ENCODE data around the gene PGLYRP1.

PGLYRP1 gene

DNA sequence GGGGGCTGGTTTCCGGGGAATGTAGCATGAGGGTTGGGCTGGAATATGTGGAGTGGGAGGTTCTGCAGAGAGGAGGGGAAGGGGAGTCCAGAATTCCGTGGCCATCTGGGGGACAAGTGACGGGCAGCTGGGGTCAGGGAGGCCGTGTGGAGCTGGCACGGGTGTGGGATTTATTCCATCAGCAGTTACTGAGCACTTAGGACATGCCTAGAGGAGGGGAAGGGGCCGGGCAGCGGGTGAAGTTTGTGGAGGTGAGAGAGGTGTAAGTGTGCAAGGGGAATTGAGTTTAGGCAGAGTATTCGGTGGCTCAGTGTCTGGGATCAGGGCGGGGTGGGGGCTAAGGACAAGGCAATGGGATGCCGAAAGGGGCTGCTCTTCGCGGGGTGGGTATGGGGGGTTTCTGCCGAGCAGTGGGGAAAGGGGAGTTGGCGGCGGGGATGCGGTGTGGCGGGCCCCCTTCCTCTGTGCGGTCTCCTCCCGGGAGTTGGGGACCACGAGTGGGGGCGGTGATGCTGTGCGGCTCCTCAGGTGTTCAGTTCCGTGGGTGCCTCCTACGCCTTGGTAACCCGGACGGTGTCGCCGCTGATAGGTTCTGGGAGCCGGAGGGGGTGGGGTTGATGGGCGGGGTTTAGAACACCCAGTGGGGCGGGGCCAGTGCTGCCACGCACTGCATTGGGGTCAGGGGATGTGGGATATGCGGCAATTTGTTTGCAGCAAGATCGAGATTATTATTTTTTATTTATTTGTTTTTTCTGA is 22.2 kb downstream of the PGLYRP1 start:
- peak; percentile 79 to 82 for DNase-seq

DNA sequence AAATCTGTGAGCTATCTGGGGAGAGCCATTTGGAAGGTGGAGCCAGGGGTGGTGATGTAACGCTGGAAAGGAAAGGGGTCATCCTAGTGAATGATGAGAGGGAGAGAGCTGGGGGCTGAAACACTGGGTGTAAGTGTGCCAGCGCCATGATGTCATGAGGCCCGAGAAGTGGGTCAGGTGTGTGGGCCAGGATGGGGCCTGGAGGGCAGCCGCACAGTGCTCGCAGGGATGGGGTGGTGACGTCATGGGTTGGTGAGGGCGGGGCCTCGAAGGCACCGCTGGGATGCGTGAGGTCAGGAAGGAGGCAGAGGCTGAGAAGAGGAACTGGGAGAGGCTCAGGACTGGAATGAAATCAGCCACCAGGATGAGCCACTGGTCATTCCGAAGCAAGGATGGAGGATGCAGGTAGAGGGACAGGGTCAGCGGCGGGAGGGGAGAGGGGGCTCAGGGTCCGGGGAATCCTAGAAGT is 23.2 kb downstream of the PGLYRP1 start:
- peak; percentile 7 to 25 for DNase-seq

DNA sequence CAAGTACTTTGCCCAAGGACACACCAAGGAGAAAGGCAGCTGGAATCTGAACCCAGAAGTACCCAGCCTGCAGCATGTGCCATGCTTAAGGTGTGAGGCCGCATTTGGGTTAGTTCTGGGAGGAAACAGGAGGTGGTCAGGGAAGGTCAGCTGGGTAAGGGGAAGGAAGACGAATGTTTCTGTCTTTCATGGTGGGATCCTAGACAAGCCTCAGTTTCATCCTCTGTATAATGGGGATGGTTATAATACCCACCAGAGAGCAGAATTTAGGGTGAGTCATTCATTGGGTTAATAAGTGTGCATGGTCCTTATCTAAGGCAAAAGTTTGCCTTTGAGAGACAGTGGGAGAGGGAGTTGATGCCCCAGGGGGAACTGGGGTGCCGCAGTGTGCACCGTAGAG is 24.0 kb downstream of the PGLYRP1 start:
- no peak for DNase-seq

DNA sequence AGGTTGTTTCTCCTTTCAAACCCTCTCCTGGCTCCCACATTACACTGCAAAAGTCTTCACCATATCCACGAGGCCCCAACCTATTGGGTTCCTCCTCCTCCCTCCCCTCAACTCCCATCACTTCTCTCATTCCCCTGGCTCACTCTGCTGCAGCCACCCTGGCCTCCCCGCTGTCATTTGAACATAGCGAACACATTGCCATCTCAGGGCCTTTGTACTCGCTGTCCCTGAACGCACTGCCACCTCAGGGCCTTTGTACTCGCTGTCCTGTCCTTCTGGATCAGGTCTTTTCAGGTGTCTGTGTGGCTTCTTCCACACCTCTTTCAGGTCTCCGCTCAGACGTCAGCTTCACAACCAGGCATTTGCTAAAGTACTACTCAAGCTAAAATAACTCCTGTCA is 25.9 kb downstream of the PGLYRP1 start:
- no peak for DNase-seq

DNA sequence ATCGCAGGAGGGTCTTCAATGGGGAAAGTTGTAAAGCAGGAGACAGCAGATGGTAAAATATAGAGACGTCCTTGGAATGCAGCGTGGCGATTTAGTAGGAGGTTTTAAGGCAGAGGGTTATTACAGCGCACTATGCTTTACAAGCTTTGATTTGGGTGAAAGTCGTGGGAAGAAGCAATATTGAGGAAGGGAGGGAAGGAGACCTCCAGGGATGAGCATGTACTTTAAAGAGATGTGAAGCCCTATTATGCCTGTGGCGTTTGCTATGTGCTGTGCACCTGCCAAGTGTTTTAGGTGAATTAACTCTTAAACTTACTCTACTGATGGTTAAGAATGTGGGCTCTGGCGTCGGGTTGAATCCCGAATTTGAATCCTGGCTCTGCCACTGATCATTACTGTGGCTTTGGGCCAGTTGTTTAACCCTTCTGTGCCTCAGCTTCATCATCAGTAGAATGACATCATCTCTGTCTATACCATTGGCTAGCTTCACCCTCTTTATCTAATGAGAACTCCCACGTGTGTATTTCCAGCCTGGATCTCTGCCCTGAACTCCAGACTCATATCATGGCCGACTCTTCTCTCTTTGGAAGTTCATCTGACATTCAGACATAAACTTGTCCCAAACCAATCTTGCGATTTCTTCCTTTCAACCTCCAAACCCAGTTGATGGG is 27.0 kb downstream of the PGLYRP1 start:
- no peak for DNase-seq

DNA sequence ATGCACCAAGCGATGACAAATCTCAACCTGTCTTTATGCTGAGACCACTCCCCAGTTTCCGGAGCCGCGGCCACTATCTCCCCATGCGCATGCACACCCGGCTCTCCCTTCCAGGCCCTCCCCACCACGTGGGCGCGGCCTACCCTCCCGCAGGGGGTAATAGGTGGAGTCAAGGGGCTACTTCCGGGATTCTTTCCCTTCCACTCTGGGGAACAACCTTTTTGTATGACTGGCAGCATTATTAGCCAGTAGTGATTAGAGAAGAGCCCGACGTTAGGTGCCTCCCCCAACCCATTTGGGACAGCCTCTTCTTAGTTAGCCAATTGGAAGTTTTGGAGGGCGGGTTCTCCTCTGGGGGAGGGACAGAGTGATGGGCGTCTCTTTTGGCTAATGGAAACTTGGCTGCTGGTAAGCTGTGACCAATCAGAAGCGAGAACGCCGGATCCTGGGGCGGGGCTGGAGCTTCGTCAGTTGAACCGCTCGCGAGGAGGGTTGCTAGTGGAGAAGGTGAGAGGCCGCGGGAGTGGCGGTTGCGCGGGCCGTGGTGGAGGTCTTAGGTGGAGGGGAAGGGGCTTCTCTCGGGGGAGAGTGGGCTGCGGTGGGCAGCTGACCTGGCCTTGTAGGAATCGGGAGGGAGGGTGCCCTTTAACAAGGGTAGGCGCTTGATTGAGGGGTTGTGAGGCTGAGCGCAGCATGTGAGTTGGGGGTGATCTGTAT is 27.7 kb downstream of the PGLYRP1 start, which contains the start of gene CCDC61:
CCDC61 (plus strand) TSS at position 470 of the 717 bp plus-strand sequence. CDS start 7,552 bp downstream, outside the sequence.
- peak; percentile 97 to 100 for DNase-seq

DNA sequence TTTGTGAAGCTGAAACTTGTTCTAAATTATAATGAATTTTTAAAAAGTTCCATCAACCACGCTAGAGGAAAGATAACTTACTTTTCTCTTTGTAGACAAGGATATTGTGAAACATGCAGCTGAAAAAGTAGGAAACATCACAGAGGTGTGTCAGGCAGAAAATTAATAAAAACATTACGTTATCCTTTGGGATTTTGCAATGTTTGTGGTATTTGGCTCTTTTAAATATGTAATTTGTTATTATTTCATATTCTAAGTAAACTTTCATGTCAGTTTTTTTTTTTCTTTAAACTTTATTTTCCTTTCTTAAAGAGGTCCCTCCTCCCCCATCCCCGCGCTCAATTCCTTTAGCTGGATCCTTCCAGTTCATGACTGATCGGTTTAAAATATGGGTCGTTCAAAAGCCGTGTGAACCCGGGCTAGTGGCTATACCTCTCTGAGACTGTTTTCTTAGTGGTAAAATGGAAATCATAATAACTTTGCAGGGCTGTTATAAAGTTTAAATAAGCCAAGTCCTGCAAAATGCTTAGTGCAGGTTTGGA is 28.3 kb downstream of the PGLYRP1 start:
- DNase-seq, result no peak

DNA sequence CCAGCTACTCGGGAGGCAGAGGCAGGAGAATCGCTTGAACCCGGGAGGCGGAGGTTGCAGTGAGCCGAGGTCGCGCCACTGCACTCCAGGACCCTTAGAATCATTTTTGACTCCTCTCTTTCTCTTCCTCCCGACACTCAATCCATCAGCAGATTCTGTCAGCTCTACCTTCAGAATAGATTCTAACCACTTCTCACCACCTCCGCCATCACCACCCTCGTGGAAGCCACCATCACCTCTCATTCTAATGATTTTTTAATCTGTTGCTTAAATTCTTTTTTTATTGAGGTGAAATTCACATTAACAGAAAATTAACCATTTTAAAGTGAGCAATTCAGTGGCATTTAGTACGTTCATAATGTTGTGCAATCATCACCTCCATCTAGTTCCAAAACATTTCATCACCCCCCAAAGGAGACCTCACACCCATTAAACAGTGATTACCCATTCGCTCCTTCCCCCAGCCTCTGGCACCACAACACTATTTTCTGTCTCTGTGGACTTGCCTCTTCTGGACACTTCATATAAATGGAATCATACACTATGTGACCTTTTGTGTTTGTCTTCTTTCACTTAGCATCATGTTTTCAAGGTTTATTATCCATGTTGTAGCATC is 32.6 kb downstream of the PGLYRP1 start:
- DNase-seq, result no peak

DNA sequence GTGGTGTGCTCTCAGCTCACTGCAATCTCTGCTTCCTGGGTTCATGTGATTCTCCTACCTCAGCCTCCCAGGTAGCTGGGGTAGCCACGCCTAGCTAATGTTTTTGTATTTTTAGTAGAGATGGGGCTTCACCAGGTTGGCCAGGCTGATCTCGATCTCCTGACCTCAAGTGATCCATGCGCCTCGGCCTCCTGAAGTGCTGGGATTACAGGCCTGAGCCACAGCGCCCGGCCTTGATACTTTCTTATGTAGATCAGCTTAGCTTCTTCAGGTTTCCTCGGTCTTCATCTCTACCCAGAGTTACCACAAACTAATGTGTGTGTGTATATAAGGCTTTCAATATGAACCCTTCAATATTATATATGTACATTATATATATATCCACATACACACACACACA is 37.5 kb downstream of the PGLYRP1 start:
- DNase-seq, result no peak

DNA sequence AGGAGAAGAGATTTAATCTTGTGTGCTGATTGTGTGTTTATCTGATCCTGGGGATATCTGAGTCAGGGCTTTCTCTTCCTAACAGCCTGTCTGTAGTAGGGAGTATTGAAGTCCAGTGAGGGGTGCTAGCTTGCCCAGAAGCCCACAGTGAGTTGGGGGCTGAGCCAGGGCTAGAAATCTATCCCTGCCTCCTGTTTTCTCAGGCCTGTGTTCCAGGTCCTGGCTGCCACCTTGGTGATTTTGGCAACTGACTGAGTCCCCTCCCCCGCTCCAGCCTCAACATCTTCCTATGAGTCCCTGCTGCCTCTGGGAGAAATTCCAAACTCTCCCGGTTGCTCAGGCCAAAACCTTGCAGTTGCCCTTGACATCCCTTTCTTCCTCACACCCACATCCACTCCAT is 41.5 kb downstream of the PGLYRP1 start:
- no peak for DNase-seq

DNA sequence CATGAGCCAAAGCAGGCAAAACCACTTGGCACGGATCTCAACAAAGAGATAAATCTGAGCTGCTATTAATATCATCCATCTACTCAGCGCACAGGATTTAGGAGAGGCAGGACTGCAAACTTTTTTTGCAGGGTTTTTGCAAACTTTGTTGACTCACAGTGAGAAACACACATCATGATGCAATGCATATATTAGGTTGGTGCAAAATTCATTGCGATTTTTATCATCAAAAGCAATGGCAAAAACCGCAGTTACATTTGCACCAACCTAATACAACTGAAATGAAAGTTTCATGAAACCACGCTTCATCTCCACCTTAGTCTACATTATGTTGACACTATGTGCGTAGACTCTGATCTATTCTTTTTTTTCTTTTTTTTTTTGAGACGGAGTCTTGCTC is 44.7 kb downstream of the PGLYRP1 start:
- DNase-seq, result no peak

DNA sequence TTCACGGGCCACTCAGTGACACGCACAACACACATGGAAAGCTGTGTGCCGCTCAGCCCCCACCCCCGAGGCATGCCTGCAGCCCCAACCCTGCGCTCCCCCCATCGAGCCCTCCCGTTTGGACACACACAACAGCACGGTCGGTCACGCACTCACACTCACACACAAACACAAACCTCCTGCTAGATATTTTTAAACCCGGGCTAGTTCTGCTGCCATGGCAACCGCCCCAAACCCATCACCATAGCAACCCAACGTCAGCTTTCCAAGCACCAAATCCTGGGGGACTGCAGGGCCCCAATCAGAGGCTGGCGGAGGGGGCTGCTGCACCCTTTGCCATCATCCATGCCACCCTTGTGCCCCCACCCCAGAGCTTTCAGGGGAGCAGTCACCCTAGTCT is 46.7 kb downstream of the PGLYRP1 start:
- DNase-seq, result no peak

DNA sequence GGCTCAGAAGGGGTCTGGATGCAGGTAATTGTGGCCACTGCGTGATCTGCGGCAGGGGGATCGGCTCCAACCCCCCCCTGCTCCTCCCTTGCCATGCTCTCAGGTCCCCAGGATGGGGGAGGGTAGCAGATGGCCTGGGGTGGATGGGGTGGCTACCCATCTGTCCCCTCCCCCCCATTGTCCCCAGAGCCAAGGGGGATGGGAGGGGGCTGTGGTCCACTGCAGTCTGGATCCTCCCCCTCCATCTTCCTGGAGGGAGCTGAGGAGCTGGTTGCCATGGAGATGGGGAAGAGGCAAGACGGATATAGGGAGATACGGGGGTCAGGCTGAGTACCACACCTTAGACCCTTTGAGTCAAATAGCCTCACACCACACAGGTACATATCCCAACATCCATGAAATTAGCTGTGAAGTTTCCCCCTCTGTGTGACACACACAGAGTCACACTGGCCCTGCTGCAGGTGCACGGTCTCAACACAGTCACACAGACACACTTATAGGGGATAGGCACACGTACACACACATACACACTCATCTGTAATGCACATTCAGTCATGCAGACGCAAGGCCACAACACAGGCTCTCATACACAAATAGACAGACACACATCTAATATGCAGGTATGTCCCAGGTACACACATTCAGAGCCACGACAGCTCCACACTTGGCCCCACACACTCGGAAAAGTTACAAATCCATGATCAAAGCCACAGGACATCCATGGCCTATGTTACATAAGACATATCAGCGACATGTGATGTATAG is 47.4 kb downstream of the PGLYRP1 start:
- DNase-seq, result no peak

DNA sequence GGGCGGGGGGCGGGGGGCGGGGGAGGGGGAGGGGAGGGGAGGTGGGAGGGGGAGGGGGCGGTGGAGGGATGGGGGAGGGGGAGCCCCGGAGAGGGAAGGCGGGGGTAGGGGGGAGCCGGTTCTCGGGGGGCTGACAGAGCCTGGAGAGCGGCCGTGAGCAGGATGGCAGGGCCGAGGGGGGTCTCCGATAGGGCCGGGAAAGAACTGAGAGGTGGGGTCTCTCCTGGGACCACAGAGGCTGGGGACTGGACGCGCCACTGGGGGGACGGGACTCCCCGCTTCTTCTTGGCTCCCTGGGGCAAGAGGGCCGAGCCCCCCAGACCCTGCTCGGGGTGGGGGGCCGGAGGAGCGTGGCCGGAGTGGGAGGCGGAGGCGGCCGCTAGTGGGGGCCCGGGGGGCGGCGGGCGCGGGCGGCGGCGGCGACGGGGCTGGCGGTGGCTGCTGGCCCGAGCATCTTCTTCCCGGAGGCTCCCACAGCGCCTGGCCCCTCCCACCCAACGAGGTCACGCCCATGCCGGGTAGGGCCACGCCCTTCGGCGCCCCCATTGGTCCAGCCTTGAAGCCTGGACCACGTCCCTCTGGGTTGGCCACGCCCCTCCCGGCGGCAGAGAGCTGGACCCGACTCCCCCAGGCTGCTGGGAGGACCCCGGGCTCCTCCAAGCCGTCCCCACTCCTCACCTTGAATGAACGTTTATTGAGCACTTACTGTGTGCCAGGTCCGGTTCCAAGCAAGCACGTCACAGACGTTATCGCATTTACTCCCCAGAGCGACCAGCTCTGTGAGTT is 49.1 kb downstream of the PGLYRP1 start, which contains the start of gene NOVA2:
NOVA2 (minus strand) TSS at position 313 of the 786 bp plus-strand sequence. CDS start 514 bp downstream, outside the sequence.
- DNase-seq, result peak; percentile 21 to 31

DNA sequence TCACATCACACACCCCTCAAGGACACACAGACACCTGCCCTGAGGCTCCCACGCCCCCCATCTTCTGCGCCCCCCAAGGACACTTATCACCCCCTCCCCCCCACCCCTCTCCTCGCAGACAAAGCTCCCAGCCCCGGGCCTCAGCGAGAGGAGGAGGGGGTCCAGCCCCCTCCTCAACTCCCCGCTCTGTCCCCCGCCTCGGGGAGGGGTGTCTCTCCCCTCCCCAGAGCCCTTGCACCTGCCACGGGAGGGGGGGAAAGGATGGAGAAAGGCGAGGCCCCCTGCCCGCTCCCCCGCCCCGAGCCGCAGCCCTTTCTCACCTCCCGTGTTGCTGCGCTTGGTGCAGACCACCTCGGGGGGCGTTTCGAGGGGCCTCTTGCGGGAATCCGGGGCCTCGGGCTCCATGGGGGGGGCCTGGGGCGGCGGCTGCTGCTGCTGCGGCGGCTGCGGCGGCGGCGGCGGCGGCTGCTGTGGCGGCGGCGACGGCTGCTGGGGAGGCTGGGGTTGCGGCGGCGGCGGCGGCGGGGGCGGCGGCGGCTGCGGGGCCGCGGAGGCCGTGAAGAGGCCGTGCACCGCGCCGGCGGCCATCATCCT is 49.8 kb downstream of the PGLYRP1 start:
- no peak for DNase-seq

DNA sequence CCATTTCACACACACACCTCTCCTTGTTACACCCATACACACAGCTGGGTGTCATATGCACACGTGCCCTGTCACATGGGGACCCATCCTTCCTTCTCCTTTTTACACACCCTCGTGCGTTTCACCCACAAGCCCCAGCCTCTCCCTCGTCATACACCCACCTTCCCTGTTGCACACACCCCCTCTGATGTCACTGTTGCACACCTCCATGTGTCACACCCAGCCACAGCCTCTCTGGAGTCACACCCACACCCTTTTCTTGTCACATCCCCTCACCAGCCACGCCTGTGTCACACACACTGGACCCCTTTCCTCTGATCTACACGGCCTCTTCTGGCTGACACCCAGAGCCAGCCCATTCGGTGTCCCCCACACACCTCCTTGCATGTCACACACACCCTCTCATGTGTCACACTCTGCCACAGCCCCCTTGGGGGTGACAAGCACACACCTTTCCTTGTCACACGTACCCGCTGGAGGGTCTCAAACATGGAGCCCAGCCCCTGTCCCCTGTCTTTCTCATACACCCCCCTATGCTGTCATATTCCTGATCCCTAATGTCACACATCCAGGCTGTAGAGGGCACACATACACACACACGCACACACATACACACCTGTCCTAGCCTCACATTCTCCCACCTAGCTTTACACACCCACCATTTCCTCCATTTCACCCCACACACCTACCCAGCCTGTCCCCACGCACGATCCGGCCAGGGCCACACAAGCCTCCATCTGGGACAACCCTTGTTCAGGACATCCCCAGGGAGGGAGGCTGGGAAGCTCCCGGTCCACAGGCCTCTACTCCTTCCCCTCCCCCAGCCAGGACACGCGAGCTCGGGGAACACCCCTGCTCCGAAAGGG is 50.5 kb downstream of the PGLYRP1 start:
- DNase-seq, result peak; percentile 11 to 60

DNA sequence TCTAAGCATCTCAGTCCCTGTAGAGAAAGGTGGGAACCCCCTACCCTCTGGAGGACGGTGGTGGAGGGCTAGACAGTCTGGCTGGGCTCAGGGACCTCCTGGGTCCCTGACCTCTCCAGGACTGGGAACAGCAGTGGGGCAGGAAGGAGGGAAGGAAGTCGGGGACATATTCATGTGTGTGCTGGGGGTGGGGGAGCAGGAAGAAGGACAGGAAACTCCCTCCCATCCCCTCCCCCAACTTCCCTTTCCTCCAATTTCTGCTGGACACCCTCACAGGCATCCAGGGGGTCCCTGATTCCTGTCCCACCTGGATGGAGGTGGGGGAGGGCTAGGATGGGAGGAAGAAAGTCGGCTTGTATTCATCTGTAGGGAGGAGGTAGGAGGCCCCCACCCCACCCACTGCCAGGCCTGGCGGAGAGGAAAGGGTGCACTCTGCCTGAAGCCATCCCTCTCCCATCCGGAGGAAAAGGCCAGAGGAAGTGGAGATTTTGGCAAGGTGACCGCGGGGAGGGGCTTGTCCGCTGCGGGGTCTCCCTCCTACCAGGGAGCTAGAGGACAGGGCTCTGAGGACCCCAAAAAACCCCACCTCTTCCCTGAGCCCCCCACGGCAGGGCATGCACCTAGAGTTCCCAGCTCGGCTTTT is 51.5 kb downstream of the PGLYRP1 start:
- no peak for DNase-seq

DNA sequence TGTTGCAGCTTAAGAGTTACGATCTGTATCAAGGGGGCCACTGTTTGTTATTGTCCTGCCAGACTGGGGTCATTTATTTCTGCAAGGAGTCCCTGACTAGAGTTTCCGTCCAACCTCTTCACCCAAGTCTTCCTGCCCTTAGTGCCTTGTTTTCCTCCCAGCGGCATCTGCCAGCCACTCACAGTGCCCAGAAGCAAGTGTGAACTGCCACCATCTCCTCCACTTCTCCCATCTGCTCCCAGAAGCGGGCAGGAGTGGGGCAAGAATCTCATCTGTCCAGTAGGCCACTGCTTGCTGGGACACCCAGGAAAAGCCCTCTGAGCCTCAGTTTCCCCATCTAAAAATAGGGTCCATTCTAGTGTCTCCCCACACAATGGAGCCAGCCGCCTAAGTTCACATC is 53.2 kb downstream of the PGLYRP1 start:
- no peak for DNase-seq

All from CD4-positive, alpha-beta T cell treated with Interleukin-1 beta for 1 hour (primary cell).